WTC11 (cell line): ENCODE measurements around the gene PSMD13. TPM values are rescaled to one million over a fixed set of nuclear protein-coding genes. Genes with fewer than 3 reads are reported as not detected.
A peak's percentile ranks its signal among the peaks of the same experiment; 100 is the strongest.

Experiments
- AR ChIP-seq: fragments of 250-450 bp; sonication (Bioruptor Pico); IDR thresholded peaks from 2 replicates; pipeline ENCODE4 v1.9.0; 2021; ENCODE audit warnings: mild to moderate bottlenecking
- CREB1 ChIP-seq: sonication (generic); formaldehyde crosslinking; IDR thresholded peaks from 2 replicates; pipeline ENCODE4 v1.8.0; 2023; ENCODE audit warnings: mild to moderate bottlenecking, missing genetic modification reagents
- E2F4 ChIP-seq: sonication (generic); formaldehyde crosslinking; IDR thresholded peaks from 2 replicates; pipeline ENCODE4 v1.8.1; 2022; ENCODE audit warnings: low read depth, mild to moderate bottlenecking, moderate library complexity, missing genetic modification reagents, borderline replicate concordance
- GRHL2 ChIP-seq: fragments of 250-450 bp; sonication (Bioruptor Pico); IDR thresholded peaks from 2 replicates; pipeline ENCODE4 v1.8.0; 2022; ENCODE audit warnings: mild to moderate bottlenecking, moderate library complexity; ENCODE audit not compliant: insufficient replicate concordance, severe bottlenecking
- JAZF1 ChIP-seq: fragments of 250-450 bp; sonication (Bioruptor Pico); IDR thresholded peaks from 2 replicates; pipeline ENCODE4 v1.9.0; 2021; ENCODE audit warnings: moderate library complexity, mild to moderate bottlenecking, inconsistent platforms
- MAX ChIP-seq: sonication (generic); formaldehyde crosslinking; IDR thresholded peaks from 2 replicates; pipeline ENCODE4 v1.8.0; 2022; ENCODE audit warnings: mild to moderate bottlenecking, missing genetic modification reagents
- NFATC4 ChIP-seq: fragments of 250-450 bp; sonication (Bioruptor Pico); IDR thresholded peaks from 2 replicates; pipeline ENCODE4 v1.9.0; 2021; ENCODE audit warnings: mild to moderate bottlenecking
- PREB ChIP-seq: sonication (generic); formaldehyde crosslinking; IDR thresholded peaks from 2 replicates; pipeline ENCODE4 v1.8.1; 2022; ENCODE audit warnings: mild to moderate bottlenecking, missing genetic modification reagents, moderate library complexity, borderline replicate concordance
- PRRX2 ChIP-seq: fragments of 250-450 bp; sonication (Bioruptor Pico); IDR thresholded peaks from 2 replicates; pipeline ENCODE4 v1.8.0; 2021; ENCODE audit warnings: mild to moderate bottlenecking
- RELA ChIP-seq: sonication (generic); formaldehyde crosslinking; IDR thresholded peaks from 2 replicates; pipeline ENCODE4 v1.8.1; 2022; ENCODE audit warnings: missing genetic modification reagents, mild to moderate bottlenecking, borderline replicate concordance
- RORB ChIP-seq: fragments of 250-450 bp; sonication (Bioruptor Pico); IDR thresholded peaks from 2 replicates; pipeline ENCODE4 v1.9.0; 2021; ENCODE audit warnings: mild to moderate bottlenecking
- TCF7 ChIP-seq: sonication (generic); formaldehyde crosslinking; IDR thresholded peaks from 2 replicates; pipeline ENCODE4 v1.8.0; 2022; ENCODE audit warnings: mild to moderate bottlenecking, low read depth, missing genetic modification reagents, moderate library complexity
- USF2 ChIP-seq: sonication (generic); formaldehyde crosslinking; IDR thresholded peaks from 2 replicates; pipeline ENCODE4 v1.8.1; 2023; ENCODE audit warnings: mild to moderate bottlenecking, missing genetic modification reagents, moderate library complexity
- ZMAT4 ChIP-seq: fragments of 250-450 bp; sonication (Bioruptor Pico); IDR thresholded peaks from 2 replicates; pipeline ENCODE4 v1.9.0; 2021; ENCODE audit warnings: mild to moderate bottlenecking
- ZNF219 ChIP-seq: sonication (generic); formaldehyde crosslinking; IDR thresholded peaks from 2 replicates; pipeline ENCODE4 v1.8.0; 2023; ENCODE audit warnings: missing genetic modification reagents, mild to moderate bottlenecking, borderline replicate concordance
- ZNF232 ChIP-seq: sonication (generic); formaldehyde crosslinking; IDR thresholded peaks from 2 replicates; pipeline ENCODE4 v1.8.0; 2022; ENCODE audit warnings: mild to moderate bottlenecking, missing genetic modification reagents
- ZNF317 ChIP-seq: sonication (generic); formaldehyde crosslinking; IDR thresholded peaks from 2 replicates; pipeline ENCODE4 v1.8.1; 2023; ENCODE audit warnings: low read depth, mild to moderate bottlenecking, moderate library complexity, missing genetic modification reagents, borderline replicate concordance
- ZNF396 ChIP-seq: fragments of 250-450 bp; sonication (Bioruptor Pico); IDR thresholded peaks from 2 replicates; pipeline ENCODE4 v1.8.0; 2021; ENCODE audit warnings: mild to moderate bottlenecking, moderate library complexity, borderline replicate concordance
- ZNF416 ChIP-seq: fragments of 250-450 bp; sonication (Bioruptor Pico); IDR thresholded peaks from 2 replicates; pipeline ENCODE4 v1.9.0; 2021; ENCODE audit warnings: mild to moderate bottlenecking, inconsistent platforms
- ZNF425 ChIP-seq: fragments of 250-450 bp; sonication (Bioruptor Pico); conservative IDR thresholded peaks from 2 replicates; pipeline ENCODE4 v1.9.0; 2021; ENCODE audit warnings: mild to moderate bottlenecking
- ZNF532 ChIP-seq: fragments of 250-450 bp; sonication (Bioruptor Pico); IDR thresholded peaks from 2 replicates; pipeline ENCODE4 v1.9.0; 2021; ENCODE audit warnings: mild to moderate bottlenecking, borderline replicate concordance
- total RNA-seq: library from RNA; stranded (reverse); gene quantifications from 3 replicates; pipeline ENCODE4 v1.2.3, GENCODE V29; 2021

The PSMD13 gene
- total RNA-seq, 1 experiment from 2014 or later = 148 TPM

- TF ChIP-seq AR = no peak
- 0 out of 2 replicates have a peak, but pooled peaks have one; percentile 49 for TF ChIP-seq ZNF219
- TF ChIP-seq MAX = peak; percentile 83
- no peak for TF ChIP-seq GRHL2
- no peak for TF ChIP-seq CREB1 (CRISPR knock-in tag)
- no peak for TF ChIP-seq ZNF532
- TF ChIP-seq PRRX2 (CRISPR knock-in tag) = no peak
- TF ChIP-seq USF2 = 0 out of 2 replicates have a peak, but pooled peaks have one; percentile 16
- no peak for TF ChIP-seq ZNF416 (CRISPR knock-in tag)
- no peak for TF ChIP-seq PREB (CRISPR knock-in tag)
- TF ChIP-seq NFATC4 (CRISPR knock-in tag) = no peak
- TF ChIP-seq ZNF317 = no peak
- no peak; the same call in 1 of the 2 replicates for TF ChIP-seq RELA
- TF ChIP-seq TCF7 = no peak
- no peak for TF ChIP-seq ZNF396 (CRISPR knock-in tag)
- TF ChIP-seq RORB (CRISPR knock-in tag) = no peak
- TF ChIP-seq E2F4 = 0 out of 2 replicates have a peak, but pooled peaks have one; percentile 41
- no peak for TF ChIP-seq ZNF425 (CRISPR knock-in tag)
- no peak for TF ChIP-seq ZMAT4
- TF ChIP-seq JAZF1 (CRISPR knock-in tag) = no peak
- no peak for TF ChIP-seq ZNF232 (CRISPR knock-in tag)
Observed at GRCh38 chr11:207208-207862, 29.4 kb upstream of the PSMD13 start, which contains the start of the genes BET1L and RIC8A (continued).
